Mesenchymal stem cell (in vitro differentiated cells and primary cell): ENCODE measurements around the gene IKZF2.

Experiments
- DNase-seq: peaks from one replicate; pipeline ENCODE4 v3.0.0-alpha.2; 2013
- H2AFZ ChIP-seq: one replicate; pipeline ENCODE4 v1.6.1; 2013; ENCODE audit warnings: low read depth, mild to moderate bottlenecking, control low read depth, inconsistent platforms, low read length, moderate library complexity
- H2AK5ac ChIP-seq: 2 replicates; pipeline ENCODE4 v1.6.1; 2013; ENCODE audit warnings: low read length, moderate library complexity, mild to moderate bottlenecking, inconsistent platforms; ENCODE audit not compliant: severe bottlenecking
- H2BK120ac ChIP-seq: one replicate; pipeline ENCODE4 v1.6.1; 2013; ENCODE audit warnings: low read depth, mild to moderate bottlenecking, inconsistent platforms, low read length, moderate library complexity
- H2BK12ac ChIP-seq, 2 experiments: one replicate each; pipeline ENCODE4 v1.6.1; 2013; ENCODE audit warnings: inconsistent platforms in 2 of 2, low read length in 2 of 2, mild to moderate bottlenecking in 2 of 2, moderate library complexity in 2 of 2, control low read depth in 1 of 2
- H2BK15ac ChIP-seq: one replicate; pipeline ENCODE4 v1.6.1; 2013; ENCODE audit warnings: mild to moderate bottlenecking, low read depth, inconsistent platforms; ENCODE audit not compliant: poor library complexity, severe bottlenecking
- H2BK5ac ChIP-seq: 2 replicates; pipeline ENCODE4 v1.6.1; 2013; ENCODE audit warnings: low read depth, mild to moderate bottlenecking, low read length, control low read depth, inconsistent platforms; ENCODE audit not compliant: poor library complexity, severe bottlenecking
- H3K14ac ChIP-seq, 2 experiments: one replicate each; pipeline ENCODE4 v1.6.1; 2013; ENCODE audit warnings: inconsistent platforms in 2 of 2, low read length in 2 of 2, control low read depth in 1 of 2, mild to moderate bottlenecking in 1 of 2, moderate library complexity in 1 of 2
- H3K18ac ChIP-seq, 2 experiments: one replicate each; pipeline ENCODE4 v1.6.1; 2013; ENCODE audit warnings: inconsistent platforms in 2 of 2, low read length in 2 of 2, control low read depth in 1 of 2, low read depth in 1 of 2, mild to moderate bottlenecking in 1 of 2
- H3K23ac ChIP-seq, 2 experiments: one replicate each; pipeline ENCODE4 v1.6.1; 2013; ENCODE audit warnings: inconsistent platforms in 2 of 2, low read length in 2 of 2, mild to moderate bottlenecking in 2 of 2, moderate library complexity in 2 of 2, control low read depth in 1 of 2
- H3K27ac ChIP-seq: 2 replicates; pipeline ENCODE4 v1.5.1; 2013; ENCODE audit warnings: mild to moderate bottlenecking, moderate library complexity, low read length, control low read depth, inconsistent platforms; ENCODE audit not compliant: poor library complexity, severe bottlenecking
- H3K27me3 ChIP-seq, 2 experiments: 2 replicates each; pipeline versions ENCODE4 v1.6.1 to v1.7.0; 2013; ENCODE audit warnings: low read length in 2 of 2, mild to moderate bottlenecking in 2 of 2, moderate library complexity in 2 of 2, control low read depth in 1 of 2, inconsistent platforms in 1 of 2; ENCODE audit not compliant: control insufficient read depth in 1 of 2, insufficient read depth in 1 of 2
- H3K36me3 ChIP-seq, 2 experiments: 2 replicates each; pipeline versions ENCODE4 v1.6.1 to v1.7.0; 2013; ENCODE audit warnings: low read length in 2 of 2, control low read depth in 1 of 2, inconsistent platforms in 1 of 2, low read depth in 1 of 2, mild to moderate bottlenecking in 1 of 2; ENCODE audit not compliant: insufficient read depth in 2 of 2, control insufficient read depth in 1 of 2
- H3K4ac ChIP-seq, 2 experiments: one replicate each; pipeline ENCODE4 v1.6.1; 2013; ENCODE audit warnings: inconsistent platforms in 2 of 2, low read length in 2 of 2, mild to moderate bottlenecking in 2 of 2, moderate library complexity in 2 of 2, control low read depth in 1 of 2, low read depth in 1 of 2
- H3K4me1 ChIP-seq: 2 replicates; pipeline ENCODE4 v1.6.1; 2013; ENCODE audit warnings: low read depth, low read length, control low read depth; ENCODE audit not compliant: control insufficient read depth, insufficient read depth
- H3K4me2 ChIP-seq: 2 replicates; pipeline ENCODE4 v1.6.1; 2013; ENCODE audit warnings: low read length, mild to moderate bottlenecking, inconsistent platforms; ENCODE audit not compliant: poor library complexity, severe bottlenecking
- H3K4me3 ChIP-seq, 2 experiments: 2 replicates each; pipeline versions ENCODE4 v1.5.1 to v1.7.0; 2013; ENCODE audit warnings: low read length in 2 of 2, mild to moderate bottlenecking in 2 of 2, control low read depth in 1 of 2, low read depth in 1 of 2; ENCODE audit not compliant: insufficient read depth in 1 of 2
- H3K79me1 ChIP-seq: replicated peaks from 2 replicates; pipeline ENCODE4 v1.6.1; 2013; ENCODE audit warnings: mild to moderate bottlenecking, control low read depth, low read length, inconsistent platforms; ENCODE audit not compliant: poor library complexity, severe bottlenecking
- H3K9ac ChIP-seq: 2 replicates; pipeline ENCODE4 v1.7.0; 2013; ENCODE audit warnings: mild to moderate bottlenecking, low read length, moderate library complexity
- H3K9me3 ChIP-seq: 2 replicates; pipeline ENCODE4 v1.7.0; 2013; ENCODE audit warnings: mild to moderate bottlenecking, low read length; ENCODE audit not compliant: control insufficient read depth
- H4K8ac ChIP-seq: one replicate; pipeline ENCODE4 v1.6.1; 2013; ENCODE audit warnings: inconsistent platforms, mild to moderate bottlenecking, low read length, moderate library complexity
- H4K91ac ChIP-seq: one replicate; pipeline ENCODE4 v1.6.1; 2013; ENCODE audit warnings: mild to moderate bottlenecking, low read length, inconsistent platforms
- WGBS: methylation state at CpG from one replicate; pipeline ENCODE4 v1.1.7; 2013; ENCODE audit warnings: mixed read lengths; 5-methylcytosine and 5-hydroxymethylcytosine counted together

IKZF2 gene

GRCh38 chr2:213085538-213085937 is 65.9 kb downstream of the IKZF2 start:
- Histone ChIP-seq H3K4ac (no peak overlapping the region), H4K91ac (no peak overlapping the region), H3K4me3 (no peak overlapping the region), H2BK5ac (no peak overlapping the region), H2BK15ac (no peak overlapping the region), H3K4me2 (no peak overlapping the region), H3K79me1 (no peaks in the 10 kb centered on the region), H3K27ac (peak overlapping the region; percentile 74), H3K36me3 (no peaks in the 10 kb centered on the region), H4K8ac (no peak overlapping the region), H2AFZ (no peak overlapping the region), H3K9ac (no peak overlapping the region), H3K27me3 (no peaks in the 10 kb centered on the region), H3K18ac (no peak overlapping the region), H3K9me3 (no peaks in the 10 kb centered on the region), H3K4me1 (peaks cover 2% of the 10 kb centered on the region), H3K14ac (no peak overlapping the region), H2AK5ac (no peak overlapping the region), H2BK12ac (no peak overlapping the region), H2BK120ac (no peak overlapping the region), H3K23ac (no peak overlapping the region)
- no peak for DNase-seq
- WGBS = 90% methylated on average over 4 of the region's 4 CpGs

- no peak for DNase-seq
- H2BK12ac ChIP-seq = no peak overlapping the region
- H3K79me1 ChIP-seq = peaks cover 2% of the 10 kb centered on the region
- H2BK120ac ChIP-seq = no peak overlapping the region
- H3K4me1 ChIP-seq = peaks cover 2% of the 10 kb centered on the region
- H3K4ac ChIP-seq = no peak overlapping the region
- no peak overlapping the region for H3K18ac ChIP-seq
- H4K91ac ChIP-seq = no peak overlapping the region
- H3K27ac ChIP-seq = no peak overlapping the region
- no peak overlapping the region for H2BK15ac ChIP-seq
- H2AFZ ChIP-seq = no peak overlapping the region
- H4K8ac ChIP-seq = no peak overlapping the region
- H2AK5ac ChIP-seq = no peak overlapping the region
- no peaks in the 10 kb centered on the region for H3K27me3 ChIP-seq
- no peak overlapping the region for H3K23ac ChIP-seq
- H3K36me3 ChIP-seq = no peaks in the 10 kb centered on the region
- H3K9me3 ChIP-seq = no peaks in the 10 kb centered on the region
- H2BK5ac ChIP-seq = no peak overlapping the region
- H3K9ac ChIP-seq = no peak overlapping the region
- no peak overlapping the region for H3K14ac ChIP-seq
- no peak overlapping the region for H3K4me2 ChIP-seq
- H3K4me3 ChIP-seq = no peak overlapping the region
Observed at GRCh38 chr2:213084261-213084660, 67.2 kb downstream of the IKZF2 start.

- no peak overlapping the region for H3K14ac ChIP-seq
- H2AK5ac ChIP-seq = no peak overlapping the region
- no peak overlapping the region for H2BK5ac ChIP-seq
- H3K23ac ChIP-seq = no peak overlapping the region
- no peak overlapping the region for H3K9ac ChIP-seq
- H3K36me3 ChIP-seq = no peaks in the 10 kb centered on the region
- H3K27me3 ChIP-seq = no peaks in the 10 kb centered on the region
- H2AFZ ChIP-seq = no peak overlapping the region
- no peak overlapping the region for H3K4me2 ChIP-seq
- H3K27ac ChIP-seq = no peak overlapping the region
- H3K4me1 ChIP-seq = no peaks in the 10 kb centered on the region
- no peak overlapping the region for H3K4ac ChIP-seq
- H2BK12ac ChIP-seq = no peak overlapping the region
- no peak overlapping the region for H4K91ac ChIP-seq
- H4K8ac ChIP-seq = no peak overlapping the region
- no peaks in the 10 kb centered on the region for H3K9me3 ChIP-seq
- no peak overlapping the region for H3K18ac ChIP-seq
- no peak overlapping the region for H2BK120ac ChIP-seq
- no peak overlapping the region for H2BK15ac ChIP-seq
- DNase-seq = no peak
- H3K79me1 ChIP-seq = peaks cover 2% of the 10 kb centered on the region
- no peak overlapping the region for H3K4me3 ChIP-seq
Observed at GRCh38 chr2:213080969-213081617, 70.3 kb downstream of the IKZF2 start.

GRCh38 chr2:213079756-213080155 is 71.7 kb downstream of the IKZF2 start:
- no peak overlapping the region for H2BK15ac ChIP-seq
- no peaks in the 10 kb centered on the region for H3K9me3 ChIP-seq
- DNase-seq = no peak
- H3K23ac ChIP-seq = no peak overlapping the region
- no peak overlapping the region for H2BK12ac ChIP-seq
- H3K4ac ChIP-seq = no peak overlapping the region
- no peak overlapping the region for H3K18ac ChIP-seq
- no peak overlapping the region for H3K4me2 ChIP-seq
- no peak overlapping the region for H3K14ac ChIP-seq
- no peak overlapping the region for H3K9ac ChIP-seq
- H3K4me1 ChIP-seq = no peaks in the 10 kb centered on the region
- H4K8ac ChIP-seq = no peak overlapping the region
- H3K27me3 ChIP-seq = no peaks in the 10 kb centered on the region
- no peak overlapping the region for H2BK120ac ChIP-seq
- peaks cover 2% of the 10 kb centered on the region for H3K79me1 ChIP-seq
- no peak overlapping the region for H2AK5ac ChIP-seq
- H3K36me3 ChIP-seq = no peaks in the 10 kb centered on the region
- no peak overlapping the region for H4K91ac ChIP-seq
- H2BK5ac ChIP-seq = no peak overlapping the region
- no peak overlapping the region for H3K4me3 ChIP-seq
- no peak overlapping the region for H2AFZ ChIP-seq
- H3K27ac ChIP-seq = no peak overlapping the region
